ENCODE data around the gene RTBDN.

The RTBDN gene

GRCh38 chr19:12840091-12841079 is 6.0 kb upstream of the RTBDN start:
- DNase-seq (ENCODE audit: low read depth), result peak; percentile 52
- no peak overlapping the region for H3K4me3 ChIP-seq (ENCODE audit: low read depth, low read length)
- TF ChIP-seq CTCF (IDR thresholded peaks at IDR 0.05; ENCODE audit: control insufficient read depth, extremely low read depth, insufficient read depth), result no peak

GRCh38 chr19:12838886-12839756 is 4.7 kb upstream of the RTBDN start:
- DNase-seq (ENCODE audit: low read depth), result no peak
- peak overlapping the region; percentile 65 for H3K4me3 ChIP-seq (ENCODE audit: low read depth, low read length)

GRCh38 chr19:12838182-12838885 is 4.0 kb upstream of the RTBDN start, which contains the start of gene MAST1:
Gene MAST1 (plus strand): TSS chr19:12838515. CDS start chr19:12838573, 58 bp downstream.
- peak within 1 kb of the TSS; percentile 65 for H3K4me3 ChIP-seq (ENCODE audit: low read depth, low read length)
- DNase-seq (ENCODE audit: low read depth), result no peak
- peak; percentile 89 for TF ChIP-seq CTCF (IDR thresholded peaks at IDR 0.05; ENCODE audit: control insufficient read depth, extremely low read depth, insufficient read depth)

More at GRCh38 chr19:12838886-12839756, 4.7 kb upstream of the RTBDN start:
- TF ChIP-seq CTCF (IDR thresholded peaks at IDR 0.05; ENCODE audit: control insufficient read depth, extremely low read depth, insufficient read depth), result no peak

GRCh38 chr19:12837225-12837624 is 2.8 kb upstream of the RTBDN start:
- no peak overlapping the region for H3K4me3 ChIP-seq (ENCODE audit: low read depth, low read length)
- no peak for TF ChIP-seq CTCF (IDR thresholded peaks at IDR 0.05; ENCODE audit: control insufficient read depth, extremely low read depth, insufficient read depth)
- DNase-seq (ENCODE audit: low read depth), result no peak

- TF ChIP-seq CTCF (IDR thresholded peaks at IDR 0.05; ENCODE audit: control insufficient read depth, extremely low read depth, insufficient read depth), result no peak
- DNase-seq (ENCODE audit: low read depth), result no peak
- H3K4me3 ChIP-seq (ENCODE audit: low read depth, low read length), result no peak overlapping the region
Measured at GRCh38 chr19:12836529-12836863, 2.1 kb upstream of the RTBDN start.

- no peak overlapping the region for H3K4me3 ChIP-seq (ENCODE audit: low read depth, low read length)
- no peak for TF ChIP-seq CTCF (IDR thresholded peaks at IDR 0.05; ENCODE audit: control insufficient read depth, extremely low read depth, insufficient read depth)
- DNase-seq (ENCODE audit: low read depth), result no peak
Measured at GRCh38 chr19:12834976-12835757, 788 bp upstream of the RTBDN start.

Measured in LNCaP clone FGC (cell line).